SK-N-SH treated with all-trans-retinoic acid at 6 μM for 48 hours (cell line): Measurements from ENCODE around the gene RCAN1.

ENCODE experiments used
- ATAC-seq: fragments of 200-7000 bp; cut with Tn5 transposase; 3 replicates; pipeline ENCODE4 v1.9.1; 2020; ENCODE audit warnings: mild to moderate bottlenecking, moderate library complexity
- ARNTL ChIP-seq: fragments of 450-650 bp; formaldehyde crosslinking; IDR thresholded peaks from 2 replicates; pipeline ENCODE4 v1.5.0; 2020; ENCODE audit warnings: low read depth, mild to moderate bottlenecking, moderate library complexity, borderline replicate concordance
- BACH2 ChIP-seq: fragments of 250-450 bp; sonication (Bioruptor Pico); IDR thresholded peaks from 2 replicates; pipeline ENCODE4 v1.9.0; 2021; ENCODE audit warnings: mild to moderate bottlenecking, borderline replicate concordance
- CSDC2 ChIP-seq: fragments of 250-450 bp; sonication (Bioruptor Pico); IDR thresholded peaks from 2 replicates; pipeline ENCODE4 v1.5.0; 2020; ENCODE audit warnings: mild to moderate bottlenecking, moderate library complexity
- ESRRG ChIP-seq: fragments of 250-450 bp; sonication (Bioruptor Pico); IDR thresholded peaks from 2 replicates; pipeline ENCODE4 v1.6.1; 2021; ENCODE audit warnings: mild to moderate bottlenecking
- GLIS3 ChIP-seq: fragments of 250-450 bp; sonication (Bioruptor Pico); IDR thresholded peaks from 2 replicates; pipeline ENCODE4 v1.5.0; 2020; ENCODE audit warnings: mild to moderate bottlenecking, moderate library complexity
- ISL1 ChIP-seq: fragments of 250-450 bp; sonication (Bioruptor Pico); IDR thresholded peaks from 2 replicates; pipeline ENCODE4 v2.1.2; 2022; ENCODE audit warnings: mild to moderate bottlenecking, moderate library complexity
- OSR1 ChIP-seq: fragments of 250-450 bp; sonication (Bioruptor Pico); IDR thresholded peaks from 2 replicates; pipeline ENCODE4 v1.8.0; 2022; ENCODE audit warnings: moderate library complexity, mild to moderate bottlenecking, inconsistent platforms
- PPARA ChIP-seq: fragments of 250-450 bp; sonication (Bioruptor Pico); IDR thresholded peaks from 2 replicates; pipeline ENCODE4 v1.5.0; 2020; ENCODE audit warnings: mild to moderate bottlenecking, borderline replicate concordance
- RARB ChIP-seq: fragments of 250-450 bp; sonication (Bioruptor Pico); IDR thresholded peaks from 2 replicates; pipeline ENCODE4 v1.8.0; 2021; ENCODE audit warnings: mild to moderate bottlenecking, moderate library complexity
- SNAI2 ChIP-seq: fragments of 250-450 bp; sonication (Bioruptor Pico); IDR thresholded peaks from 2 replicates; pipeline ENCODE4 v1.5.0; 2020; ENCODE audit warnings: mild to moderate bottlenecking, moderate library complexity
- TCF4 ChIP-seq: fragments of 250-450 bp; sonication (Bioruptor Pico); IDR thresholded peaks from 2 replicates; pipeline ENCODE4 v1.8.0; 2021; ENCODE audit warnings: mild to moderate bottlenecking, moderate library complexity, borderline replicate concordance
- ZC3H10 ChIP-seq: fragments of 250-450 bp; sonication (Bioruptor Pico); IDR thresholded peaks from 2 replicates; pipeline ENCODE4 v1.5.1; 2021; ENCODE audit warnings: mild to moderate bottlenecking, moderate library complexity
- ZFP3 ChIP-seq: fragments of 250-450 bp; sonication (Bioruptor Pico); IDR thresholded peaks from 2 replicates; pipeline ENCODE4 v1.5.0; 2020; ENCODE audit warnings: mild to moderate bottlenecking, moderate library complexity
- ZFP30 ChIP-seq: fragments of 450-650 bp; formaldehyde crosslinking; IDR thresholded peaks from 2 replicates; pipeline ENCODE4 v1.5.0; 2022; ENCODE audit warnings: mild to moderate bottlenecking, moderate library complexity
- ZNF565 ChIP-seq: fragments of 450-650 bp; formaldehyde crosslinking; conservative IDR thresholded peaks from 2 replicates; pipeline ENCODE4 v1.5.0; 2020; ENCODE audit warnings: low read depth, mild to moderate bottlenecking, moderate library complexity
- ZNF70 ChIP-seq: fragments of 450-650 bp; formaldehyde crosslinking; IDR thresholded peaks from 2 replicates; pipeline ENCODE4 v1.5.0; 2020; ENCODE audit warnings: mild to moderate bottlenecking, moderate library complexity
- ZNF8 ChIP-seq: fragments of 450-650 bp; formaldehyde crosslinking; IDR thresholded peaks from 2 replicates; pipeline ENCODE4 v1.5.0; 2020; ENCODE audit warnings: mild to moderate bottlenecking, moderate library complexity
- TF ChIP-seq, protein P1 (sequence below): fragments of 250-450 bp; sonication (Bioruptor Pico); IDR thresholded peaks from 2 replicates; pipeline ENCODE4 v1.5.1; 2020; ENCODE audit warnings: low read depth, mild to moderate bottlenecking, moderate library complexity
- TF ChIP-seq, protein P2 (sequence below): fragments of 250-450 bp; sonication (Bioruptor Pico); IDR thresholded peaks from 2 replicates; pipeline ENCODE4 v1.5.1; 2021; ENCODE audit warnings: mild to moderate bottlenecking, moderate library complexity
- TF ChIP-seq, protein P3 (sequence below): fragments of 250-450 bp; sonication (Bioruptor Pico); IDR thresholded peaks from 2 replicates; pipeline ENCODE4 v1.8.0; 2020; ENCODE audit warnings: mild to moderate bottlenecking, moderate library complexity, borderline replicate concordance
- TF ChIP-seq, protein P4 (sequence below): fragments of 250-450 bp; sonication (Bioruptor Pico); IDR thresholded peaks from 2 replicates; pipeline ENCODE4 v1.8.0; 2021; ENCODE audit warnings: low read depth, mild to moderate bottlenecking, moderate library complexity, borderline replicate concordance

The RCAN1 gene

DNA sequence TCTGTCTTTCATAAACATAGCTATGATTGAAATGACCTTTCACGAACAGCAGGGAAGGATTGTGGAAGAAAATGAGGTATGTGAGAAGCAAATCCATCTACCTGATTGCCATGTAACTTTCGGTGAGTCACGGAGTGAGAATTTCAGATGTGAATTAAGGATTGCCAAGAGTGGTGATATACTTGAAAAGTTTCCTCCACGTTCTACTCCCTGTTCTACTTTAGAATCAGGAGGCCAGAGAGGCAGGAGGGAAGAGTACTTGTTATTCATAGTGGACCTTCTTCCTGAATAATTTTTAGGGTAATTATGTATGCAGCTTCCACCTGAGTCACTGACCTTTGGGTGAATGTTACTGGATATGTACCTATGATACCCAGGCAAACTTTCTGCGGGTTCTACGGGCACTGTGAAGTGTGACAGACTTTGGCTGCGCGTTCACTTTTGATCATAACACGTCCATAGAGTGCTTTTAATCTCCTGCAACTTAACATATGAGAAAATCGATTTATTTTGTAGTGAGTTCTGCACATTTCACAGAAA is 100.3 kb downstream of the RCAN1 start:
- ATAC-seq: no peak
- no peak for TF ChIP-seq ARNTL
- no peak for TF ChIP-seq RARB (CRISPR knock-in tag)
- no peak for TF ChIP-seq TCF4 (CRISPR knock-in tag)
- TF ChIP-seq SNAI2 (CRISPR knock-in tag): no peak
- TF ChIP-seq ZC3H10 (CRISPR knock-in tag): no peak
- TF ChIP-seq, protein P1, sequence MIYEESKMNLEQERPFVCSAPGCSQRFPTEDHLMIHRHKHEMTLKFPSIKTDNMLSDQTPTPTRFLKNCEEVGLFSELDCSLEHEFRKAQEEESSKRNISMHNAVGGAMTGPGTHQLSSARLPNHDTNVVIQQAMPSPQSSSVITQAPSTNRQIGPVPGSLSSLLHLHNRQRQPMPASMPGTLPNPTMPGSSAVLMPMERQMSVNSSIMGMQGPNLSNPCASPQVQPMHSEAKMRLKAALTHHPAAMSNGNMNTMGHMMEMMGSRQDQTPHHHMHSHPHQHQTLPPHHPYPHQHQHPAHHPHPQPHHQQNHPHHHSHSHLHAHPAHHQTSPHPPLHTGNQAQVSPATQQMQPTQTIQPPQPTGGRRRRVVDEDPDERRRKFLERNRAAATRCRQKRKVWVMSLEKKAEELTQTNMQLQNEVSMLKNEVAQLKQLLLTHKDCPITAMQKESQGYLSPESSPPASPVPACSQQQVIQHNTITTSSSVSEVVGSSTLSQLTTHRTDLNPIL (CRISPR knock-in tag): no peak
- TF ChIP-seq PPARA (CRISPR knock-in tag): no peak
- TF ChIP-seq CSDC2 (CRISPR knock-in tag): no peak
- TF ChIP-seq ZNF8: no peak
- TF ChIP-seq GLIS3 (CRISPR knock-in tag): no peak
- TF ChIP-seq ISL1 (CRISPR knock-in tag): no peak
- TF ChIP-seq, protein P2, sequence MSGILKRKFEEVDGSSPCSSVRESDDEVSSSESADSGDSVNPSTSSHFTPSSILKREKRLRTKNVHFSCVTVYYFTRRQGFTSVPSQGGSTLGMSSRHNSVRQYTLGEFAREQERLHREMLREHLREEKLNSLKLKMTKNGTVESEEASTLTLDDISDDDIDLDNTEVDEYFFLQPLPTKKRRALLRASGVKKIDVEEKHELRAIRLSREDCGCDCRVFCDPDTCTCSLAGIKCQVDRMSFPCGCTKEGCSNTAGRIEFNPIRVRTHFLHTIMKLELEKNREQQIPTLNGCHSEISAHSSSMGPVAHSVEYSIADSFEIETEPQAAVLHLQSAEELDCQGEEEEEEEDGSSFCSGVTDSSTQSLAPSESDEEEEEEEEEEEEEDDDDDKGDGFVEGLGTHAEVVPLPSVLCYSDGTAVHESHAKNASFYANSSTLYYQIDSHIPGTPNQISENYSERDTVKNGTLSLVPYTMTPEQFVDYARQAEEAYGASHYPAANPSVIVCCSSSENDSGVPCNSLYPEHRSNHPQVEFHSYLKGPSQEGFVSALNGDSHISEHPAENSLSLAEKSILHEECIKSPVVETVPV (CRISPR knock-in tag): no peak
- no peak for TF ChIP-seq ESRRG (CRISPR knock-in tag)
- no peak for TF ChIP-seq BACH2

DNA sequence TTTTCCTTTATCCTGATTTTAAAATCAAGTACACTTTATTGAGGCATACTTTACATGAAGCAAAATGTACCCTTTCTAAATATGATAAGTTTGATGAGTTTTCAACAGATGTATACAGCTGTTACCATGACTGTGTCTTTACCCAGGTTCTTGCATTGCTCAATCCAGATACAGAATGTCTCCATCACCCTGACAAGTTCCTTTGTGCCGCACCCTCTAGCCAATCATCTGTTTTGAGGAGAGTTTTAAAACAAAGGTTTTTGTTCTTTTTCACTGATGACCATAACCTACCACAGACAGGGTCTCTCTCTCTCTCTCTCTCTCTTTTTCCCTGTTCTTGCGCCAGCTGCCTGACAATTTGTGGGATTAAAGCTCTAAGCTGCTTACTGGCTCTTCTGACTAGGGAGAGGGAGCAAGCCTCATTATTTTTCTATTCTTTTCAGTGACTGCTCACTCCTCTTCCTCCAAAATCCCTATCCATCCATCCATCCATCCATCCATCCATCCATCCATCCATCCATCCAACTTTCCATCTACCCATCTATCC is 101.7 kb downstream of the RCAN1 start:
- ATAC-seq: no peak

DNA sequence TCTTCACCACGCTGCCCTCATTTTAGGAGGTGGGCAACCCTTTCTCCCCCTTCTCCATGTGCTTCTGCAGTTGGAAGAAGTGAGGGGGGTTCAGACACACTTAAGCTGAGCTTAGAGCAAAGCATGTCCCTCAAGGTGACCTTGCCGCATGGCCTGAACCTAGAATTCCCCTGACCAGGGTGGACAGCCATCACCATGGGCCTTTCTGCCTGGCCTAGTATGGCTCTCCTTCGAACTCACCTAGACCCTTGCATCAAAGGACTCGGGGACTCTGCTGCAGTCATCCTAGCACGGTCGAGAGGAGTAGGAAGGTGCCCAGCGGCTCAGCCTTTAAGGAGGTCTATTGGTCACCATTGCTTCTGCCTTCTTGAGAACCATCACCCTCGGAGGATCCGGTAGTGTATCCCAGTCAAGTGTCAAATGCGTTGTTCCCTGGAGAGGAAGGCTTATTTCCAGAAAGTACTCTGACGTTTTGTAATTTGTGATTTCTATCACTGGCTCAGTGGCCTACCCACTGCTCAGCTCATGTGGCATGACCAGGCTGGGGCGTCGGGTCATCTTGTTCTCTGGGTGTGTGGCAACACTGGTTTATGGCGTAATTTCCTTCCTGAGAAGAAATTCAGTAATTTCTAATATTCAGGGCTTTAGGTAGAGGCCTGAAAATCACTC is 103.0 kb downstream of the RCAN1 start, which contains the start of gene KCNE1:
Gene KCNE1, minus strand, starts transcription at position 424 of the 669 bp plus-strand sequence. CDS start 62,576 bp downstream, outside the sequence.
- ATAC-seq: no peak

More for the DNA sequence above, 101.7 kb downstream of the RCAN1 start:
- no peak for TF ChIP-seq ZC3H10 (CRISPR knock-in tag)
- no peak for TF ChIP-seq ARNTL
- no peak for TF ChIP-seq ZNF70 (CRISPR knock-in tag)
- TF ChIP-seq GLIS3 (CRISPR knock-in tag): no peak
- no peak for TF ChIP-seq SNAI2 (CRISPR knock-in tag)
- no peak for TF ChIP-seq CSDC2 (CRISPR knock-in tag)

DNA sequence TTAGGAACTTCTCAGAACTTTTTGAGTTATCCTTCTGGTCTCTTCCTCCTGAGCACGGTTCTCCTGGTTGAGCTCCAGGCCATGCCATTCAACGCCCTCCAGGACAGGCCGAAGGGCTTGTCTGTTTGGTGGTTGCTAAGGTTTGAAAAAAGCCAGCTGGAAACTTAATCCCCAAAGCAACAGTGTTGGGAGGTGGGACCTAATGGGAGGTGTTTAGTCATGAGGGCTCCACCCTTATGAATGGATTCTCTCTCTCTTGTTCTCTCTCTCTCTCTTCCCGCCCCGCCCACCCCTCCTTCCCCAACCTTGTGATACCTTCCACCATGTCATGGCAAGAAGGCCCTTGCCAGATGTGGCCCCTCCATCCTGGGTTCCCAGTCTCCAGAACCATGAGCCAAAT is 103.7 kb downstream of the RCAN1 start:
- 0 out of 3 replicates have a peak, but pooled peaks have one; percentile 7 for ATAC-seq
- TF ChIP-seq, protein P1 (CRISPR knock-in tag): no peak
- TF ChIP-seq ZNF565 (CRISPR knock-in tag): no peak
- TF ChIP-seq, protein P3, sequence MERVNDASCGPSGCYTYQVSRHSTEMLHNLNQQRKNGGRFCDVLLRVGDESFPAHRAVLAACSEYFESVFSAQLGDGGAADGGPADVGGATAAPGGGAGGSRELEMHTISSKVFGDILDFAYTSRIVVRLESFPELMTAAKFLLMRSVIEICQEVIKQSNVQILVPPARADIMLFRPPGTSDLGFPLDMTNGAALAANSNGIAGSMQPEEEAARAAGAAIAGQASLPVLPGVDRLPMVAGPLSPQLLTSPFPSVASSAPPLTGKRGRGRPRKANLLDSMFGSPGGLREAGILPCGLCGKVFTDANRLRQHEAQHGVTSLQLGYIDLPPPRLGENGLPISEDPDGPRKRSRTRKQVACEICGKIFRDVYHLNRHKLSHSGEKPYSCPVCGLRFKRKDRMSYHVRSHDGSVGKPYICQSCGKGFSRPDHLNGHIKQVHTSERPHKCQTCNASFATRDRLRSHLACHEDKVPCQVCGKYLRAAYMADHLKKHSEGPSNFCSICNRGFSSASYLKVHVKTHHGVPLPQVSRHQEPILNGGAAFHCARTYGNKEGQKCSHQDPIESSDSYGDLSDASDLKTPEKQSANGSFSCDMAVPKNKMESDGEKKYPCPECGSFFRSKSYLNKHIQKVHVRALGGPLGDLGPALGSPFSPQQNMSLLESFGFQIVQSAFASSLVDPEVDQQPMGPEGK (CRISPR knock-in tag): no peak
- no peak for TF ChIP-seq OSR1 (CRISPR knock-in tag)
- no peak for TF ChIP-seq SNAI2 (CRISPR knock-in tag)
- no peak for TF ChIP-seq ARNTL
- no peak for TF ChIP-seq CSDC2 (CRISPR knock-in tag)
- TF ChIP-seq TCF4 (CRISPR knock-in tag): no peak
- TF ChIP-seq ZFP30 (CRISPR knock-in tag): no peak
- TF ChIP-seq ZFP3 (CRISPR knock-in tag): no peak
- TF ChIP-seq, protein P4, sequence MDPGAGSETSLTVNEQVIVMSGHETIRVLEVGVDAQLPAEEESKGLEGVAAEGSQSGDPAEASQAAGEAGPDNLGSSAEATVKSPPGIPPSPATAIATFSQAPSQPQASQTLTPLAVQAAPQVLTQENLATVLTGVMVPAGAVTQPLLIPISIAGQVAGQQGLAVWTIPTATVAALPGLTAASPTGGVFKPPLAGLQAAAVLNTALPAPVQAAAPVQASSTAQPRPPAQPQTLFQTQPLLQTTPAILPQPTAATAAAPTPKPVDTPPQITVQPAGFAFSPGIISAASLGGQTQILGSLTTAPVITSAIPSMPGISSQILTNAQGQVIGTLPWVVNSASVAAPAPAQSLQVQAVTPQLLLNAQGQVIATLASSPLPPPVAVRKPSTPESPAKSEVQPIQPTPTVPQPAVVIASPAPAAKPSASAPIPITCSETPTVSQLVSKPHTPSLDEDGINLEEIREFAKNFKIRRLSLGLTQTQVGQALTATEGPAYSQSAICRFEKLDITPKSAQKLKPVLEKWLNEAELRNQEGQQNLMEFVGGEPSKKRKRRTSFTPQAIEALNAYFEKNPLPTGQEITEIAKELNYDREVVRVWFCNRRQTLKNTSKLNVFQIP (CRISPR knock-in tag): no peak
- TF ChIP-seq RARB (CRISPR knock-in tag): no peak

More for the DNA sequence above, 103.0 kb downstream of the RCAN1 start, which contains the start of gene KCNE1:
- TF ChIP-seq, protein P3 (CRISPR knock-in tag): no peak
- TF ChIP-seq RARB (CRISPR knock-in tag): no peak
- TF ChIP-seq CSDC2 (CRISPR knock-in tag): no peak
- TF ChIP-seq, protein P4 (CRISPR knock-in tag): no peak
